ENCODE results near the gene PPP1R12B.
"Not testable (repeated sequence)": the region's sequence is repeated elsewhere in the genome, so short reads cannot be mapped to it uniquely, and the experiment has no call there.

Gene PPP1R12B

DNA sequence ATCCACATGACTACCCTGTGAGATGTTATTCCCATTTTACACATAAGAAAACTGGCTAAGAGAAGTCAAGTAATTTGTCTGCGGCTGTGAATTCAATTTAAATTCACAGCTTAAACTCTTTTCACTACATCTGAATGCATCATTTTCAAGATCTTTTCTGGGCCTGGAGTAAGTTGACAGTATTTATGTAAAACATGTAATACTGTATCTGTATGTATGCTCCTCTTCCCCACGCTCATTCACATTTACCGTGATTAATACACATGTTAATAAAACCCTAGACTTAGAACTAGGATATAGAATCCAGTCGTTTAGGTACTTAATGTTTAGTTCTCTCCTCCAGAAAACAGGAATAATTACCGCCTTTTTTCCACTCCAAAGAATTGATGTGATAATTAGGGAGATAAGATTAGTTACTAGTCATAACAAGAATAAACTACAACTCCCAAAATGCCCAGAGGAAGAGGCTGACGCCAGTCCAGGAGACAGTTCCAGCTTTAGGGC lies 442 bp upstream of the PPP1R12B start:
- no peak for DNase-seq

DNA sequence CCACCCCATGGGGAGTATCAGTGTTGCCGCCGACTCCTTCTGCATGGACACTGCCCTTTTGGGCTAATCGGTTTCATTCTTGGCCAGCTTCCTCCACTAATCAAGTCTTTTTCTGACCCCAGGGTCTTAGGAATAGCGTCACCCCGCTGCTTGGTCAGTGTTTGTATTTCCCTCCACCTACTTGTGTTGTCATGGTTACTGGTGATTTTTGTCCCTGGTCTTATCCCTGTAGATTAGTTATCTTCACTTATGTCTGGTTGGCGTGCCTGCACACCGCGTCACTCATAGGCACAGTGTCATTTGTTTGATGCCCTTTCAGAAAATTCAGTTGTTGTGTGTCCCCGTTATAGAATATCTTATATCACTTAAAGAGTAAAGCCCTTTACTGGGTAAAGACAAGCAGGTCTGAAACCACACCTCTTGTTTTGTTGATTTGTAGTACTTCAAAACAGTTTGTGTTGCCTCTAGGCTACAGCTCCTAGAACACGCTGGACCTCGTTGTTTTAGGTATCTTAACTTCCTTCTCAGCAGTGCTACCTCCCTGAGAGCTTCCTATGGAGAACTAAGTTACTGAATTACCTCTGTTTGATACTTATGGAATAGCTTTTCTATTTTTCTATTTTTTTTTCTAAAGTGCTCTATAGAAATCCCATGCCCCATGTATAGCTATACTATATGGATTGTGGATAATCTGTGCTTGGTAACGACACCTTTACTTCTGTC lies 868 bp downstream of the PPP1R12B start:
- DNase-seq: peak; percentile 68

DNA sequence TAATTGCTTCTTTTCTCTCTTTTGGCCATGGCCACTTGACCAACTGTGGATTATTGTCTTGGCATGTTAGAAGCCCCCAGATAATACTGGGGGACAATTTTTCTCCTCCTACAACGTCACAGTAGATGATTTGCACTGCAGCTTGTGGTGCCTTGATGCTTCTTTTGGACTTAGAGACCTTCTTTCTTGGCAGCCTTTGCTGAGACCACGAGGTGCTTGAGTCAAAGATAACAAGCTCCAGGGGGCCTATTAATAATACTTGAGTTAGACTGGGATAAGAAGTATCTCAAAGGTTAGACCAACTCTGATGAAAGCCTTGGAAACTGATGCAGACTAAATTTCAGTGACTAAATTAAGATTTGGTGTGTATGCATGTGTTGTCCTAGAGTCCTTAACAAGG lies 3.2 kb downstream of the PPP1R12B start:
- no peak for DNase-seq

DNA sequence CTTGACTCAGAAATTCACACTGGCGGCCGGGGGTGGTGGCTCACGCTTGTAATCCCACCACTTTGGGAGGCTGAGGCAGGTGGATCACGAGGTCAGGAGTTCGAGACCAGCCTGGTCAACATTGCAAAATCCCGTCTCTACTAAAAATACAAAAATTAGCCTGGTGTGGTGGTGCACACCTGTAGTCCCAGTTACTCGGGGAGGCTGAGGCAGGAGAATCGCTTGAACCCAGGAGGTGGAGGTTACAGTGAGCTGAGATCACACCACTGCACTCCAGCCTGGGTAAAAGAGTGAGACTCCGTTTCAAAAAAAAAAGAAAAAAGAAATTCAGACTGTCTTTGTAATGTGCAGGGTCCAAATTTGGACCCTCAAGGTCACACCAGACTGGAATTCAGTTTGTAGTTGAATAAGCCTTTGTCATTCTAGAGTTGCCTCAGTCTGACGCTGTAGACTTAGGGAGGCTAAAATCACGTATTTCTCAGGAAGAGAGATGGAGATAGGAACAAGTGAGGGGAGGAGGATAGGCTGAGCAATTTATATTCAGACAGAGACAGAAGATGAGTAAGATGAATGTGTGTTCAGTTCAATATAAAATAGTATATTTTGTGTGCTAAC lies 4.2 kb downstream of the PPP1R12B start:
- DNase-seq: not testable (repeated sequence)

DNA sequence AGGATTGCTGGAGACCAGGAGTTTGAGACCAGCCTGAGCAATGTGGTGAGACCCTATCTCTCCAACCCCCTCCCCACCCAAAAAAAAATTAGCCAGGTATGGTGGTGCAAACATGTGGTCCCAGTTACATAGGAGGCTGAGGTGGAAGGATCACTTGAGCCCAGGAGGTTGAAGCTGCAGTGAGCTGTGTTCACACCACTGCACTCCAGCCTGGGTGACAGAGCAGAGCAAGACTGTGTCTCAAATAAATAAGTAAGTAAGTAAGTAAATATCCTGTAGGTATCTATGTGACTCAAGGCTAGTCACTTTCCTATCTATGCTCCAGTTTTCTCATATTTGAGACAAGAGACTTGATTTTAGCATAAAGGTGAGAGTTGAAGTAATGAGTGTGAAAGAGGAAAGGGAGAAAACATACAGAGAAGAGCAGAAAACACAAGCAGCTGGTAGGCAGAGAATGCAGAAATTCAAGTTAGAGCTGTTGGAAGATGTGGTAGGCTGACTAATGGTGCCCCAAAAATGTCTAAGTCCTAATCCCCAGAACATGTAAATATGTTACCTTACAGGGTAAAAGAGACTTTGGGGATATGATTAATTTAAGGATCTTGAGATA lies 7.5 kb downstream of the PPP1R12B start:
- no peak for DNase-seq

DNA sequence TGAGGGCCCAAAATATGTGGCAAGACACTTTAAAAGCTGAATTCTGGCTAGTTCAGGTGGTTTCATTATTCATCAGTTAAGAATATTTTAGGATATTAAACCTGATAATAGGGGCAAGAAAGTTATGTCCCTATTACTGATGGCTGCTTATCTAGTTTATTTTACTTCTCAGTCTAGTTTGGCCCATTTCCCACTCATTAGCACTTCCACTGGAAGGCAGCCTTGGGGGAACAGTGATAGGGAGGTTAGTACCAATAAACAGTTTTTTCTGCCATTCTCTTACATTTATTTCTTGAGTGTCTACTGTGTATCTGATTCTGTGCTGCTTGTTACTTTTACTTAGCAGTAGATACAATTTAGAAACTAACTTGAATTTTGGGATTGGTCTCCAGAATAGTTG lies 9.0 kb downstream of the PPP1R12B start:
- DNase-seq: no peak

DNA sequence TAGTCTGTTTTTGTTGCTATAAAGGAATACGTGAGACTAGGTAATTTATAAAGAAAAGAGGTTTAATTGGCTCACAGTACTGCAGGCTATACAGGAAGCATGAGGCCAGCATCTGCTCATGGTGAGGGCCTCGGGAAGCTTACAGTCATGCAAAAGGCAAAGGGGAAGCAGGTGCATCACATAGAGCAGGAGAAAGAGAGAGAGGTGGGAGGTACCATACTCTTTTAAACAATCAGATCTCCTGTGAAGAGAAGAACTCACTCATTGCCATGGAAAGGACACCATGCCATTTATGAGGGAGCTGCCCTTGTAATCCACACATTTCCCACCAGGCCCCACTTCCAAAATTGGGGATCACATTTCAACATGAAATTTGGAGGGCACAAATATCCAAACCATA lies 12.7 kb downstream of the PPP1R12B start:
- no peak for DNase-seq

DNA sequence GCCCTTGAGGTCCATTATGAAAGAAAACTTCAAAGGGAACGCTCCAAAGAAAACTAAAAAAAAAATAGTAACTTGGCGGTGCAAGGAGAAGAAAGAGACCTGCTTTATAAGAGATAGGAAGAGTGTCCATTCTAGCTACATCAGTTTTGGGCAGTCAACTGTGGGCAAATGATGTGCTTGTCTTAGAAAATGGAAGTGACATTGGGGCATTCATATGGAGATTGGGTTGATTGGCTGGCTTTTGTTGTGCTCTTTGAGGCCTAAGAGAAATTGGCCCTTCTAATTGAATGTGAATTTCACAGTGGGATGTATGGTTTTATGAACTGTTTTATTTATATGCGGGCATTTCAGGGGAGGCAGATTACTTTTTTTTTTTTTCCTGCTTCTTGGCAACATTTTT lies 13.2 kb downstream of the PPP1R12B start:
- no peak for DNase-seq

DNA sequence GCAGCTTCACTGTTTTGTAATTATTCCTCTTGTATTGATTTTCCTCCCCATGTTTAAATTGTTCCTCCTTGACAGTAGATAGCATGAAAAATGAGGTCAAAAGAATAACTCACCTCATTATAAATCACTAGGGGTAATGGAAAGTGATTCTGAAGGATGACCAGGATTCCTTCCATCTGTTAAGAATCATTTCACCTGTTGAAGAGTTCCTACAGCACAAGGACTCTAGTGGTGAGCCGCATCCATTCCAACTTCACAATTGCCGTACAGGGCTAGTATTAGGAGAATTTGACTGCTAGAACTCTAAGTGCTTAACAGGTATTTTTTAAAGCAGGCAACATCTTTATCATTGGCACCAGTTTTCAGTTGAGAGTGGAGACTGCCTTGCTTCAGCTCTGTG lies 13.7 kb downstream of the PPP1R12B start:
- no peak for DNase-seq

DNA sequence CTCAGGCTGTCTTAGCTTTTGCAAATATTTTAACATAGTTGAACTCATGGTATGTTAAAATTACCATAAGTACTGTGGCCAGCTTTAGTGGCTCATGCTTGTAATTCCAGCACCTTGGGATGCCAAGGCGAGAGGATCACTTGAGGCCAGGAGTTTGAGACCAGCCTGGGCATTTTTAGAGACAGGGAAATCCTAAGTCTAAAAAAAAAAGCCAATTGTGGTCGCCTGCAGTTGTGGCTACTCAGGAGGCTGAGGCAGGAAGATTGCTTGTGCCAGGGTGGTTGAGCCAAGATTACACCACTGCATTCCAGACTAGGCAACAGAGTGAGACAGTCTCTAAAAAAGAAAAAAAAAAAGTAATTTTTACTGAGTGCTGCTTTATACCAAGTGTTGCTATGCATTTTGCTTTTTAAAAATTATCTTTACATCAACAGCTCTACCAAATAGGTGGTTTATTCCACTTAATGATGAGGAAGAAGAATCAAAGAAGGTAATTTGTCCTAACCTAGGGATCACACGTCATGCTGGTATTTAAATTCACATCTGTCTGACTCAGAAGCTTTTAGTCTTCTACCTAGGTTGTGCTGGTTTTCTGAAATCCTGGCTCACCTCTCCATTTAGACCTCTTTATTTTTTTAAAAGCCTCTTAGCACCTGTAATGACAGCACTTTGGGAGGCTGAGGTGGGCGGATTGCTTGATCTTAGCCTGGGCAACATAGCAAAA lies 16.8 kb downstream of the PPP1R12B start:
- no peak for DNase-seq

DNA sequence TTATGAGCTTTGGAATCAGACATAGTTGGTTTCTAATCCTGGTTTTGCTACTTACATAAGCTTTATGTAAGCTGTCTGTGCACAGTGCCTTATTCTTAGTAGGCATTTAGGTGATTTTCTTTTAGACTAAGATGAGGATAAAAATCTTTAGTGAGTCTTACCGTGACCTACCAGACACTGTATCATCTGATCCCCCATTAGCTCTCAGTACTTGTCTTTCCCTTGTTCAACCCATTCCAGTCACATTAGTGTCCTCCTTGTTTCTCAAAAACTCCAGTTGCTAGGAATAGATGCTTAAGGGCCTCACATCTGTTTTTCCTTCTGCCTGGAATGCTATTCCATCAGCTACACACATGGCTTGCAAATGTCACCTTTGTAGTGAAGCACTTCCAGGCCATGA lies 18.8 kb downstream of the PPP1R12B start:
- DNase-seq: no peak

DNA sequence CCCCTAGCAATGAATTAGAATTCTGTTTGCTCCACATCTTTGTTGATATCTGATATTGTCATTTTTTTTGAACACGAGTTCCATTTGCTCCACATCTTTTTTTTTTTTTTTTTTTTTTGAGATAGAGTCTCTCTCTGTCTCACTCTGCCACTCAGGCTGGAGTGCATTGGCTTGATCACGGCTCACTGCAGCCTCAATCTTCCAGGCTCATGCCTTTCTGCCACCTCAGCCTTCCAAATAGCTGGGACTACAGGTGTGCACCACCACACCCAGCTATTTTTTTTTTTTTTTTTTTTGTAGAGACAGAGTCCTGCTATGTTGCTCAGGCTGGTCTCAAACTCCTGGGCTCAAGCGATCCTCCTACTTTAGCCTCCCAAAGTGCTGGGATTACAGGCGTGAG lies 22.4 kb downstream of the PPP1R12B start:
- not testable (repeated sequence) for DNase-seq

DNA sequence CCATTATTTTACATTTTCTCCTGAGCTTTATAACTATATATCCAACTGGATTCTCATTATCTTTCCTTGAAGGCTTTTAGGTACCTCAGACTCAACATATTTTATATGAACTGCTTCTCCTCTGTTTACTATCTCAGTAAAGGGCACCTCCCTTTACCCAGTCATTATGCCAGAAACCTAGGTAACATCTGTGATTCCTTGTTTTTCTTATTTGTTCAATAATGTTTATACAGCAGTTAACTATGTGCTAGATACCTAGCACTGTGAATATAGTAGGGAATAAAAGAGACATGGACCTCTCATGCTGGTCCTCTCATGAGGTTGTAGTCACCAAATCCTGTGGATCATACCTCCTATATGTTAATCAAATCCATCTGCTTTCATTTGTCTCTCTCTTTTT lies 25.6 kb downstream of the PPP1R12B start:
- no peak for DNase-seq

DNA sequence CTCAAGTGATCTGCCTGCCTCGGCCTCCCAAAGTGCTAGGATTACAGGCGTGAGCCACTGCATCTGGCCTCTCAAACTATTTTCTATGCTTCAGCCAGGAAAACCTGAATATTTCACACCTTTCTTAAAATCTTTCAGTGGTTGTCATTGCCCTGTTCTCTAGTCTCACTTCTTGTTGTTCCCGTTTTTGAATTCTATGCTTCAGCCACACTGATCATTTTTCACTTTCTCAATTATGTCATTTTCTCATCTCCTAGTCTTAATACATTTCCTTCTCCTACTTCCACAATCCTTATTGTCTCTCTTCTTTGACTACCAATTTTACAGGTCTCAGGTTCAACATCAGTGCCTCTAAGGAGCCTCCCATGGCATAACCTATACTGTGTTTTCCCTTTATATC lies 26.7 kb downstream of the PPP1R12B start:
- peak; percentile 28 for DNase-seq

DNA sequence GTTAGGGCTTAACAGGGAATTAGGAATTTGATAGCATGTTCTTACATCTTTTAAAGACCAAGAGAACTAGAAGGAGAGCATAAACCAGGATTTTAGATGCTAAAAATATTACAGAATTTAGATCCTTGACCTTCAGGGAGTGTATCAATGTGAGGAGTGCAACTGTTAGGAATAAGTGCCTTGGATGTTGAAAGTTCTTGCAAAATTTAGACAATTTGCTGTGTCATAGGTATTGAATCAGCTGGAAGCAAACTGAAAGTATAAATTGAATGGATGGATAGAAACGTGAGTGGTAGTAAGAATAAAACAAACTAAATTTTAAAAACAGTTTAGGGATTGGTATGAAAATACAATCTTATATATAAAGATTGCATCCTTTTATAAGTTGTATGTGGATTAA lies 27.7 kb downstream of the PPP1R12B start:
- peak; percentile 37 for DNase-seq

DNA sequence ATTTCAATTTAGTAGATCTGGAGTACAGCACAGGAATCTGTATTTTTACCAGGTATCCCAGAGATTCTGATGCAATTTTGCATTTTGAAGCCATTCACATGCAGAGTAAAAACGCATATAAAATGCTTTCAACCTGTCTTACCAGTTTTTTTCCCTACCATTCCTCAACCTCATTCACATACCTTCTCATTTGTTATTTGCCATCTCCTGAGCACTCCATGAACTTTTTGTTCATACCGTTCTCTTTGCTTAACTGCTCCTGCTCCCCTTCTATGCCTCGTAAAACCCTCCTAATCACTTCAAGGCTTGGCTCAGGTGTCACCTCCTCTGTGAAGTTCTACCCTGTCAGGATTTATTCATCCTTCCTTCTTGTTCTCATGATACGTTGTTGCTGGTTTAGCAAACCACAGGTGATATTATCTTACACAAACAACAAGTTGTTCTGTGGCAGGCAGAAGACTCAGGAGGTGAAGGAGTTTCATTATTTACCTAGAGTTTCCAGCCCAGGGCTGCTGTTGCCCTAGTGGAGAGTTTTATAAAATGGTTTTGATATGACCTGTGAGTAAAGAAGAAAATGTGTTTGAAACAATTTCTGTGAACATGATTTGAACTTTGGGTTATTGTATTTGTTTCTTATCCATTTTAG lies 31.5 kb downstream of the PPP1R12B start:
- DNase-seq: not testable (repeated sequence)

DNA sequence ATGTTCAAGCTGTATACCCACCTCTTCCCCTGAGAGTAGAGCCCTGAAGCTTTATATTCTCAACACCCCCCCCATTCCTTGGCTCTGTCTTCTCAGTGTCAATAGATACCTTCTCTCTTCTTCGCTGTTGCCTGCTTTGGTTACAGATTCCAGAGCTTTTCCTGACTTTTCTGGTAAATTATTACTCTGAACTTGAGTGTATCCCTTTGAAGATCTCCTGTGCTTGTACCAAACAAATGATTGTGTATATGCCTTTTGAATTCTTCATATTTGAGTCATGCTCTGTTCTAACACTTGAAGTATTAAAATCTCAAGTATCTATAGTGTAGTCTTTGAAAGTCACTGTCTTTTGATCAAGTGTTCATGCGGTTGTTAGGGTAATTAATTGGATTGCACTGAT lies 32.0 kb downstream of the PPP1R12B start:
- DNase-seq: not testable (repeated sequence)

DNA sequence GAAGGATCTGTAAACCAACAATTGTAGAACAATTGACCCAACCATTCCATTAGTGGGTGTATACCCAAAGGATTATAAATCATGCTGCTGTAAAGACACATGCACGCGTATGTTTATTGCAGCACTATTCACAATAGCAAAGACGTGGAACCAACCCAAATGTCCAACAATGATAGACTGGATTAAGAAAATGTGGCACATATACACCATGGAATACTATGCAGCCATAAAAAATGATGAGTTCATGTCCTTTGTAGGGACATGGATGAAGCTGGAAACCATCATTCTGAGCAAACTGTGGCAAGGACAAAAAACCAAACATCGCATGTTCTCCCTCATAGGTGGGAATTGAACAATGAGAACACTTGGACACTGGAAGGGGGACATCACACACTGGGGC lies 33.4 kb downstream of the PPP1R12B start:
- DNase-seq: not testable (repeated sequence)

DNA sequence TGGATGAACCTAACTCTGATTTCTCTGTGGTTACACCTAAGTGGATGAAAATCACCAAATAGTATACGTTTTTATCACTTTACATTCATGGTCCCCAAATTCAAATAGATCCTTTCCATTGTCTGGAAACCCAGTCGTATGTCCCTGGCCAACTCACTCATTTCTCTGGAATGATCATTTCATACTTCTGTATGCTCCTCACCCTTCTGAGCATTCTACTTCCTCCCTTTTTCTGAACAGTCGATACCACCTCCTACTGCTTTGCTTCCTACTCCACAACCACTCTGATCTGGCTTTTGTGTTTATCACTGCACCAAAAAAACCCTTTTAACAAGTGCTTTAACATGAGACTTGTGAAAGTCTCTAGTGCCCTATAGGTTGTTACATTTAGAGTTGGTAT lies 47.3 kb downstream of the PPP1R12B start:
- peak; percentile 14 for DNase-seq

DNA sequence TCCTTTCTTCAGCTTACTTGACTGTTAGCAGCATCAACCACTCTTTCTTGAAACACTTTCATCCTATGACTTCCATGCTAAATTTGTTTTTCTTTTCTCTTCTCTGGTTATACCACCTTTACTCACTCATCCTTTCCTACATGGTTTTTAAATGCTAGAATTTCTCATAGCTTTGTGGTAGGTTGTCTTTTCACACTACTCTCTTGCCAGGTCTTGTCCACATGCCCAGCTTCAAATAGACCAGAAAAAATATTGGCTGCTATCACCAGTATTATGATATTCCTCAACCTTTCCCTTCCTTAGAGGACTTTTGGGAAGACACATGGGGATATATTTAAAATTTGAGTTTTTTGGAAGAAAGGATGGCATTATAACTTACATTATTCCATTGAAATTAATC lies 48.8 kb downstream of the PPP1R12B start:
- no peak for DNase-seq

DNA sequence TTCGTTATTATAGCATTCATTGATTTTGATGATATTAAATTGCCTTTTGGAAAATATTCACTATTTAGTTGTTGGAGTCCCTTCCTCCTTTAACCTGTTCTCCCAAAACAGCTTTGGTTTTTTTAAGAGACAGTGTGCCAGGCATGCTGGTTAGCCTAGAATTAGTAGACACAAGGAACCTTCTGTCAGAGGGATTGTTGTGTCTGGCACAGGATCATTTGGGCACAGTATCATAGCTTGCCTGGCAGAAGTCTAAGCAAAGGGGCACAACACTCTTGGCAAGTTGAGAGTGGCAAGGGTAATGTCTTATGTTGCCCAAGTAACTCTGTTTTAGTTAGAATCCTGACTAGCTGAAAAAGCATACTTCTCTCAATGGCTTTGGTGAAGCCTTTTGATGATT lies 49.9 kb downstream of the PPP1R12B start:
- DNase-seq: not testable (repeated sequence)

DNA sequence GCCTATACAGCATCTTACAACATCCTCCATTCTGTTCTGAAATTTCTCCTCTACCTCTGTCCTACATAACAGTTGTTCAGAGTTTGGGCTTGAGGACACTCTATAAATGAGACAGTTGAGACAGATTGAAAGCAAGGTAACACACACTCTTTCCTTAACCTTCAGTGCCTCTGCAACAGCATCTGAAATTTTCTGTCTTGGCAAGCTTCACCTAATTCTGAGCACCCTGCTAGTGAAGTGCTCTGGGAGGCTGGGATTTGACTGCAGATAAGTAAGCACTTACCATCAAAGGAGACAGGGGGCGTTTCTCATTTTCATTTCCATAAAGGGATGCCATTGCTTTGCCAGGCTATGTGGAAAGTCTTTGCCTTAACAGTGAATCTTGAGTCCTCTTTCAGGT lies 53.3 kb downstream of the PPP1R12B start:
- DNase-seq: not testable (repeated sequence)

DNA sequence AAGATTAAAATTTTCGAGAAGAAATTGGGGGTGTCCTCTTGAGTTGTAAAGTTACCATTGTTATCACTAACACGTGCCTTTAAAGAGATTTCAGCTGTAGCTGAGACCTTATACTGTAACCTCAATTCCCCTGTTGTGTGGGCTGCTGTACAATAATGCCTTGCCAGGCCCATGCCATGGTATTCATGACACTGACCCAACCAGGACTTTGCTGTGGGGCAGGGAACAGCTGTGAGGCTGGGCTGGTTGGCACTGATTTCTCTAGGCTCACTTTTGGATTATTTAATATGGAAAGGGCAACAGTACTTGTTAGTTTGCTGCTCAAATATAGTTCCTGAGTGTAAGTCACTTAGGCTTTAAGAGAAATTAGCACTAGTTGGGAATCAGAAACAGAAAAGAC lies 54.9 kb downstream of the PPP1R12B start:
- not testable (repeated sequence) for DNase-seq
